ENCODE results near the gene SLC66A1. TPM values are rescaled to one million over a fixed set of nuclear protein-coding genes. Genes with fewer than 3 reads are reported as not detected.

Gene SLC66A1
- total and polyA plus RNA-seq, 2 of the 13 experiments (the other 11 are each of a cell fraction or from before 2014, with no cell fraction given), result 15.4 to 18.9 TPM

DNA sequence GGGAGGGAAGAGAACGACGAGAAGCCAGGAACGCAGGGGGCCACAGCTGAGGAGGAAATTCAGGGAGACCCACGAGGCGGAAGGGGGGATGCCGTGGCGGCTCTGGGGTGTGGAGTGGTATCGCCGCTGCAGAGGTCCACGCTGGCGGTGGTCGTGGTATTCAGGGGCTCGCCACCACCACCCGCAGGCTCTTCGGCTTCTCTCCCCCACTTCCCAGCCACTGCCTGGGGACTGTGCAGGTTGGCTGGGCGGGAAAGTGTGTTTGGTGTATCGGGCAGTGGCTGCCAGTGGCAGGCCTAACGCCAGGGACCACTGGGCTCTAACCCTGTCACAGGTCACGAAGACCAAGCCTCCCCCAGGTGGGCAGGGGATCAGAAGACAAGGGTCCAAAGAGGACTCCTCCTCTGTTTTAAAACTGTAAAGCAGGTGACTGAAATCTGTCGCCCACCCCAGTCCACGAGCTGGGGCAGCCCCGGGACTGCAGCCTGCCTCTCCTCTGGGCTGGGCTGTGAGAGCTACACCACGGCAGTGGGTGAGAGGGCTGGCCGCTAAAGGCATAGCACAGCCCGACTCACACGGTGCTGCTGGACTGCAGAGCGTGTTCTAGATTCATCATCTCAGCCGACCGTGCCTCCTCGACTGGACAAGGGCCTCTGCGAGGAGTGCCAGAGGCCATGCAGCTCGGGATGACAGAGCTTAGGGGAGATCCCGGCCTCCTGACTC, 30.9 kb downstream of the SLC66A1 start:
- Histone ChIP-seq H3K4me3 (replicated peaks in 1 of 3; ENCODE audit: insufficient read depth in 1 of 3, low read depth in 2 of 3, low read length in 3 of 3) (no peak overlapping the region), H2AFZ (ENCODE audit: low read length) (no peak overlapping the region), H3K9me3 (ENCODE audit: low read length) (no peaks in the 10 kb centered on the region), H3K27me3 (ENCODE audit: control insufficient read depth in 1 of 2, insufficient read depth in 2 of 2, low read length in 2 of 2) (no peaks in the 10 kb centered on the region), H3K36me3 (replicated peaks in 1 of 2; ENCODE audit: control insufficient read depth in 1 of 2, insufficient read depth in 2 of 2, low read length in 2 of 2) (peaks cover 28 to 30% of the 10 kb centered on the region in 2 experiments; a peak in 4 of 5 replicates), H3K27ac (ENCODE audit: extremely low read length, insufficient read depth, low read length) (no peak overlapping the region), H3K4me1 (ENCODE audit: insufficient read depth, low read length) (peaks cover 20% of the 10 kb centered on the region), H3K79me2 (ENCODE audit: insufficient read depth, low read length) (no peaks in the 10 kb centered on the region), H3K4me2 (ENCODE audit: low read depth, low read length) (no peak overlapping the region), H4K20me1 (ENCODE audit: insufficient read depth, low read length) (no peaks in the 10 kb centered on the region), H3K9ac (ENCODE audit: insufficient read depth, low read depth, low read length) (no peak overlapping the region)
- TF ChIP-seq ZNF337 (CRISPR knock-in tag; IDR thresholded peaks at IDR 0.05; ENCODE audit: borderline replicate concordance, low read depth) (no peak), ZNF225 (CRISPR knock-in tag; IDR thresholded peaks at IDR 0.05) (no peak), ZFP90 (CRISPR knock-in tag; IDR thresholded peaks at IDR 0.05; ENCODE audit: borderline replicate concordance) (no peak), AGO1 (IDR thresholded peaks at IDR 0.05; ENCODE audit: low read depth, low read length, poor library complexity, severe bottlenecking) (no peak), CENPT (CRISPR knock-in tag; IDR thresholded peaks at IDR 0.05; ENCODE audit: low read depth) (no peak), ISX (CRISPR knock-in tag; conservative IDR thresholded peaks at IDR 0.05) (no peak), ZNF432 (CRISPR knock-in tag; IDR thresholded peaks at IDR 0.05; ENCODE audit: borderline replicate concordance) (no peak), ZSCAN20 (CRISPR knock-in tag; IDR thresholded peaks at IDR 0.05; ENCODE audit: borderline replicate concordance) (no peak), ZNF761 (CRISPR knock-in tag; conservative IDR thresholded peaks at IDR 0.05) (no peak), ZSCAN12 (CRISPR knock-in tag; IDR thresholded peaks at IDR 0.05) (no peak), ZBTB7B (CRISPR knock-in tag; IDR thresholded peaks at IDR 0.05) (no peak), ZNF18 (CRISPR knock-in tag; IDR thresholded peaks at IDR 0.05; ENCODE audit: insufficient replicate concordance) (no peak), FIP1L1 (IDR thresholded peaks at IDR 0.05; ENCODE audit: borderline replicate concordance, insufficient read depth, low read depth, low read length) (no peak), FOXJ3 (CRISPR knock-in tag; IDR thresholded peaks at IDR 0.05; ENCODE audit: borderline replicate concordance) (no peak), SAP130 (CRISPR knock-in tag; IDR thresholded peaks at IDR 0.05; ENCODE audit: low read depth) (no peak), HDAC6 (IDR thresholded peaks at IDR 0.05; ENCODE audit: low read depth, low read length) (no peak), THYN1 (CRISPR knock-in tag; IDR thresholded peaks at IDR 0.05; ENCODE audit: borderline replicate concordance, low read depth) (no peak), RAD21 (CRISPR knock-in tag; IDR thresholded peaks at IDR 0.05) (no peak)
- TF ChIP-seq, protein P1, sequence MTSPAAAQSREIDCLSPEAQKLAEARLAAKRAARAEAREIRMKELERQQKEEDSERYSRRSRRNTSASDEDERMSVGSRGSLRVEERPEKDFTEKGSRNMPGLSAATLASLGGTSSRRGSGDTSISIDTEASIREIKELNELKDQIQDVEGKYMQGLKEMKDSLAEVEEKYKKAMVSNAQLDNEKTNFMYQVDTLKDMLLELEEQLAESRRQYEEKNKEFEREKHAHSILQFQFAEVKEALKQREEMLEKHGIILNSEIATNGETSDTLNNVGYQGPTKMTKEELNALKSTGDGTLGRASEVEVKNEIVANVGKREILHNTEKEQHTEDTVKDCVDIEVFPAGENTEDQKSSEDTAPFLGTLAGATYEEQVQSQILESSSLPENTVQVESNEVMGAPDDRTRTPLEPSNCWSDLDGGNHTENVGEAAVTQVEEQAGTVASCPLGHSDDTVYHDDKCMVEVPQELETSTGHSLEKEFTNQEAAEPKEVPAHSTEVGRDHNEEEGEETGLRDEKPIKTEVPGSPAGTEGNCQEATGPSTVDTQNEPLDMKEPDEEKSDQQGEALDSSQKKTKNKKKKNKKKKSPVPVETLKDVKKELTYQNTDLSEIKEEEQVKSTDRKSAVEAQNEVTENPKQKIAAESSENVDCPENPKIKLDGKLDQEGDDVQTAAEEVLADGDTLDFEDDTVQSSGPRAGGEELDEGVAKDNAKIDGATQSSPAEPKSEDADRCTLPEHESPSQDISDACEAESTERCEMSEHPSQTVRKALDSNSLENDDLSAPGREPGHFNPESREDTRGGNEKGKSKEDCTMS (CRISPR knock-in tag; conservative IDR thresholded peaks at IDR 0.05), result no peak
- TF ChIP-seq, protein P2, sequence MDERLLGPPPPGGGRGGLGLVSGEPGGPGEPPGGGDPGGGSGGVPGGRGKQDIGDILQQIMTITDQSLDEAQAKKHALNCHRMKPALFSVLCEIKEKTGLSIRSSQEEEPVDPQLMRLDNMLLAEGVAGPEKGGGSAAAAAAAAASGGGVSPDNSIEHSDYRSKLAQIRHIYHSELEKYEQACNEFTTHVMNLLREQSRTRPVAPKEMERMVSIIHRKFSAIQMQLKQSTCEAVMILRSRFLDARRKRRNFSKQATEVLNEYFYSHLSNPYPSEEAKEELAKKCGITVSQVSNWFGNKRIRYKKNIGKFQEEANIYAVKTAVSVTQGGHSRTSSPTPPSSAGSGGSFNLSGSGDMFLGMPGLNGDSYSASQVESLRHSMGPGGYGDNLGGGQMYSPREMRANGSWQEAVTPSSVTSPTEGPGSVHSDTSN (CRISPR knock-in tag; IDR thresholded peaks at IDR 0.05), result no peak
- in situ Hi-C loops (cut with HindIII; ENCODE audit: extremely low pct_ligation_motif_present, low pct_unique_long_range_greater_than_20kb), result loop anchor here (5.0 kb wide), 2 partner anchors 44 to 304 kb away; no protein-coding TSS in a partner anchor
- ATAC-seq, result no peak
- BruUV-seq (replicated peaks), result no TSS peak
- intact Hi-C loops (cut with micrococcal nuclease; ENCODE audit: unreplicated experiment), result no loop called here
- DNase-seq (ENCODE audit: low spot score), result no peak
- ChIA-PET CTCF (ENCODE audit: low intra/inter-chr PET ratio, low total read pairs) (no interaction called here), POLR2A (no interaction called here)
- 96% methylated on average over 13 of the region's 33 CpGs for WGBS (ENCODE audit: low lambda C conversion rate)
- FAIRE-seq, result no peak

All from HepG2 (cell line).